ENCODE data around the gene TPRG1L.

GRCh38 chr1:3674100-3675094 lies 49.6 kb downstream of the TPRG1L start:
- TF ChIP-seq, protein P1, sequence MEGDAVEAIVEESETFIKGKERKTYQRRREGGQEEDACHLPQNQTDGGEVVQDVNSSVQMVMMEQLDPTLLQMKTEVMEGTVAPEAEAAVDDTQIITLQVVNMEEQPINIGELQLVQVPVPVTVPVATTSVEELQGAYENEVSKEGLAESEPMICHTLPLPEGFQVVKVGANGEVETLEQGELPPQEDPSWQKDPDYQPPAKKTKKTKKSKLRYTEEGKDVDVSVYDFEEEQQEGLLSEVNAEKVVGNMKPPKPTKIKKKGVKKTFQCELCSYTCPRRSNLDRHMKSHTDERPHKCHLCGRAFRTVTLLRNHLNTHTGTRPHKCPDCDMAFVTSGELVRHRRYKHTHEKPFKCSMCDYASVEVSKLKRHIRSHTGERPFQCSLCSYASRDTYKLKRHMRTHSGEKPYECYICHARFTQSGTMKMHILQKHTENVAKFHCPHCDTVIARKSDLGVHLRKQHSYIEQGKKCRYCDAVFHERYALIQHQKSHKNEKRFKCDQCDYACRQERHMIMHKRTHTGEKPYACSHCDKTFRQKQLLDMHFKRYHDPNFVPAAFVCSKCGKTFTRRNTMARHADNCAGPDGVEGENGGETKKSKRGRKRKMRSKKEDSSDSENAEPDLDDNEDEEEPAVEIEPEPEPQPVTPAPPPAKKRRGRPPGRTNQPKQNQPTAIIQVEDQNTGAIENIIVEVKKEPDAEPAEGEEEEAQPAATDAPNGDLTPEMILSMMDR (IDR thresholded peaks at IDR 0.05), result no peak
- TF ChIP-seq POLR2A (IDR thresholded peaks at IDR 0.05; ENCODE audit: low read depth), result no peak

Data from esophagus muscularis mucosa (tissue), 3 donors.